Measurements from ENCODE around the gene LMTK2. TPM values are rescaled to one million over a fixed set of nuclear protein-coding genes. Genes with fewer than 3 reads are reported as not detected.

LMTK2 gene
- total RNA-seq, 1 donor from 2014 or later: 32.5 TPM

DNA sequence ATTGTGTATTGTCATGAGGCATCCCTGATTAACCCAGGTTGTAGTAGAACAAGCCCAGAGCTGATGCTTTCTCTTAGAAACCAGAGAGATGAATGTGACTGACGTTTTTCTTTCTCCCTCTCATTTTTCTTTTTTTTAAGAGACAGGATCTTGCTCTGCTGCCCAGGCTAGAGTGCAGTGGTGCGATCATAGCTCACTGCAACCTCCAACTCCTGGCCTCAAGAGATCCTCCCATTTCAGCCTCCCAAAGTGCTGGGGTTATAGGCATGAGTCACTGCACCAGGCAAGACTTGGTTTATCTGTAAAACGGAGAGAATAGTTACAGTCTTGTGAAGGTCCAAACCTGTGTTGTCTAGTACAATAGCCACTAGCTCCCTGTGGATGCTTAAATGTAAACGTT lies 5.4 kb downstream of the LMTK2 start:
- peaks cover 14% of the 10 kb centered on the region for H3K36me3 Mint-ChIP-seq (ENCODE audit: low read depth, unreplicated experiment)
- H3K27ac Mint-ChIP-seq (ENCODE audit: unreplicated experiment): peak overlapping the region; percentile 99
- H3K4me1 Mint-ChIP-seq (ENCODE audit: unreplicated experiment): peaks cover 63% of the 10 kb centered on the region
- TF ChIP-seq, protein P1, sequence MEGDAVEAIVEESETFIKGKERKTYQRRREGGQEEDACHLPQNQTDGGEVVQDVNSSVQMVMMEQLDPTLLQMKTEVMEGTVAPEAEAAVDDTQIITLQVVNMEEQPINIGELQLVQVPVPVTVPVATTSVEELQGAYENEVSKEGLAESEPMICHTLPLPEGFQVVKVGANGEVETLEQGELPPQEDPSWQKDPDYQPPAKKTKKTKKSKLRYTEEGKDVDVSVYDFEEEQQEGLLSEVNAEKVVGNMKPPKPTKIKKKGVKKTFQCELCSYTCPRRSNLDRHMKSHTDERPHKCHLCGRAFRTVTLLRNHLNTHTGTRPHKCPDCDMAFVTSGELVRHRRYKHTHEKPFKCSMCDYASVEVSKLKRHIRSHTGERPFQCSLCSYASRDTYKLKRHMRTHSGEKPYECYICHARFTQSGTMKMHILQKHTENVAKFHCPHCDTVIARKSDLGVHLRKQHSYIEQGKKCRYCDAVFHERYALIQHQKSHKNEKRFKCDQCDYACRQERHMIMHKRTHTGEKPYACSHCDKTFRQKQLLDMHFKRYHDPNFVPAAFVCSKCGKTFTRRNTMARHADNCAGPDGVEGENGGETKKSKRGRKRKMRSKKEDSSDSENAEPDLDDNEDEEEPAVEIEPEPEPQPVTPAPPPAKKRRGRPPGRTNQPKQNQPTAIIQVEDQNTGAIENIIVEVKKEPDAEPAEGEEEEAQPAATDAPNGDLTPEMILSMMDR (IDR thresholded peaks at IDR 0.05; ENCODE audit: unreplicated experiment): no peak
- H3K4me3 Mint-ChIP-seq (ENCODE audit: unreplicated experiment): no peak overlapping the region
- peaks cover 11% of the 10 kb centered on the region for H3K27me3 Mint-ChIP-seq (ENCODE audit: unreplicated experiment)
- no peaks in the 10 kb centered on the region for H3K9me3 Mint-ChIP-seq (ENCODE audit: unreplicated experiment)
- no peak for DNase-seq (ENCODE audit: low spot score)

DNA sequence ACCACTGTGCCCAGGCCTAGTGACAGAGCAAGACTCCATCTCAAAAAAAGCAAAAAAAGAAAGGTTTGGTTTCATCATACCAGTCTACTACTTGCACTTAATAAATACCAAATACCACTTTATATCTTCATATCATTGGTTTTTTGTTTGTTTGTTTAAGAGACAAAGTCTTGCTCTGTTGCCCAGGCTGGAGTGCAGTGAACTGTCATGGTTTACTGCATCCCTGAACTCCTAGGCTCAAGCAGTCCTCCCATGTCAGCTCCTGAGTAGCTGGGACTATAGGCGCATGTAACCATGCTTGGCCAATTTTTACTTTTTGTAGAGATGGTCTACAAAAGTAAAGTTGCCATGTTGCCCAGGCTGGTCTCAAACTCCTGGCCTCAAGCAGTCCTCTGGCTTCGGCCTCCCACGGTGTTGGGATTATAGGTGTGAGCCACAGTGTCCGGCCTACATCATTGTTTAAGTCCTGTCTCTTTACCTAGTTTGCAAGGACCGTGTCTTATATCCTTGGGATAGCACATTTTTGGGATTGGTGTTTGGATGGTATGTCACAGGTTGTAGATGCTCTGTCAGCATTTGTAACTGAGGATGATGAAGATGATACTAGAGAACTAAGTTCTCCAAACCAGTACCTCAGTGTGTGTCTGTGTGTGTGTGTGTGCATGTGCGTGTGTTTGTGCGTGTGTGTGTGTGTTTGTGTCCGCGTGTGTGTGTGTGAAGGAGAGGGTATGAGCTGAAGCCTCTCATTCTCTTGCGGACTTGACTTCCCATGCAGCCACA lies 9.3 kb downstream of the LMTK2 start:
- H3K36me3 Mint-ChIP-seq (ENCODE audit: low read depth, unreplicated experiment): peaks cover 10% of the 10 kb centered on the region
- DNase-seq (ENCODE audit: low spot score): no peak
- no peak overlapping the region for H3K27ac Mint-ChIP-seq (ENCODE audit: unreplicated experiment)
- TF ChIP-seq, protein P1 (IDR thresholded peaks at IDR 0.05; ENCODE audit: unreplicated experiment): no peak
- H3K9me3 Mint-ChIP-seq (ENCODE audit: unreplicated experiment): no peaks in the 10 kb centered on the region
- no peak overlapping the region for H3K4me3 Mint-ChIP-seq (ENCODE audit: unreplicated experiment)
- peaks cover 63% of the 10 kb centered on the region for H3K4me1 Mint-ChIP-seq (ENCODE audit: unreplicated experiment)
- H3K27me3 Mint-ChIP-seq (ENCODE audit: unreplicated experiment): peaks cover 7% of the 10 kb centered on the region

DNA sequence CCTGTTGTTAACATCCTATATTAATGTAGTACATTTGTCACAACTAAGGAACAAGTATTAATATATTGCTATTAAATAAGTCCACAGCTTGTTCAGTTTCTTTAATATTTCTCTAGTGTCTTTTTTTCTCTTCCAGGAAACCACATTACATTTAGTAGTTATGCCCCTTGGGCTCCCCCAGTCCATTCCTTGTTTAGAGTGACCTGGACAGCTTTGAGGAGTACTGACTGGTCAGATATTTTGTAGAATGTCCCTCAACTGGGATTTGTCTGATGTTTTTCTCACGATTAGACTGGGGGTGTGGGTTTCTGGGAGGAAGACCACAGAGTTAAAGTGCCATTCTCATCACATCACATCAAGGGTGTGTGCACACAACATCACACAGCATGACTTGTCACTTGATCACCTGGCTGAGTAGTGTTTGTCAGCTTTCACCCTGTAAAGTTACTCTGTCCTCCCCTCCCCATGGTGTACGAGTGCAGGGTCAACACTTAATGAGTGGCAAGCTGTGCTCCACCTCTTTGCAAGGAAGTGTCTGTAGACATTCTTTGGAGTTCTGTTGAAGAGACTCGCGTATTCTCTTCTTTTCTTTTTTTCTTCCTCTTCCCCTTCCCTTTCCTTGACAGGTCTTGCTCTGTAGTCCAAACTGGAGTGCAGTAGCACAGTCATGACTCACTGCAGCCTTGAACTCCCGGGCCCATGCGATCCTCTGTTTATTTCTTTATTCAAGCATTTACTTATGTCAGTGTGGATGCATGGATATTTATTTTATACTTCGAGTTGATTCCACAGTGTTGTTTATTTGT lies 10.2 kb downstream of the LMTK2 start:
- H3K9me3 Mint-ChIP-seq (ENCODE audit: unreplicated experiment): no peaks in the 10 kb centered on the region
- H3K27me3 Mint-ChIP-seq (ENCODE audit: unreplicated experiment): peaks cover 7% of the 10 kb centered on the region
- H3K4me1 Mint-ChIP-seq (ENCODE audit: unreplicated experiment): peaks cover 53% of the 10 kb centered on the region
- H3K4me3 Mint-ChIP-seq (ENCODE audit: unreplicated experiment): peak overlapping the region; percentile 48
- DNase-seq (ENCODE audit: low spot score): no peak
- peaks cover 5% of the 10 kb centered on the region for H3K36me3 Mint-ChIP-seq (ENCODE audit: low read depth, unreplicated experiment)
- TF ChIP-seq, protein P1 (IDR thresholded peaks at IDR 0.05; ENCODE audit: unreplicated experiment): no peak
- H3K27ac Mint-ChIP-seq (ENCODE audit: unreplicated experiment): peak overlapping the region; percentile 70

DNA sequence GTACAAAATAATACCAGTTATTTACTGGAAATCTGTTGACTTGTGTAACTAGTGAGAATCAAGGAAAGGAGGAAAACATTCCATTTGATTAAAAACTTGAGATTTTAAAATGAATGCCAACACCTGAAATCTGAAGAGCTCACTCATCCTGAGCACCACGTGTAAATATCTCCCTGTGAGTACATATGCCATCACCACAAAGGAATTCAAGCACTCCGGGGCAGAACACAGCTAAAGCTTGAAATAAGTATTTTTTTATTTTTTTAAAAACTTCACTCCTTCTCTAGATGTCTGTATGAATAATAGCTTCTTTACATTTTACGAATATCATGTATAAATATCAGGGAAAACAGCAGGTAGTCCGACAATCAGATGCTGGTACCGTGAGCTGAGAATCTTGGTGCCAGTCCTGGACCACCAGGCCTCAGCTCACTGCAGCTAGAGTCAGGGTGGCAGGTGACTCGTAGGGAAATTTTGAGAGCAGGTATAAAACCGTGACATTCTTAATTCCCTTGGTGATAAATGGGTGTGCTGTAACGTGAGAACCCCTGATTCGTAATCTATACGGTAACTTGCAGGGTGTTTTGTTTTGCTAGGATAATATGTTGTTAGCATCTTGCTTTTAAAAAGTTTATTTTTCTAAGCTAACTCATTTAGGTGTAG lies 12.7 kb downstream of the LMTK2 start:
- Mint-ChIP-seq H3K27ac (ENCODE audit: unreplicated experiment) (peak overlapping the region; percentile 53), H3K27me3 (ENCODE audit: unreplicated experiment) (peaks cover 8% of the 10 kb centered on the region), H3K4me3 (ENCODE audit: unreplicated experiment) (no peak overlapping the region), H3K36me3 (ENCODE audit: low read depth, unreplicated experiment) (peaks cover 5% of the 10 kb centered on the region), H3K9me3 (ENCODE audit: unreplicated experiment) (no peaks in the 10 kb centered on the region), H3K4me1 (ENCODE audit: unreplicated experiment) (peaks cover 65% of the 10 kb centered on the region)
- DNase-seq (ENCODE audit: low spot score): no peak
- TF ChIP-seq, protein P1 (IDR thresholded peaks at IDR 0.05; ENCODE audit: unreplicated experiment): no peak
